RPMI8226 (cell line): ENCODE results near the gene TRPV3.
"Not testable (repeated sequence)": the region's sequence is repeated elsewhere in the genome, so short reads cannot be mapped to it uniquely, and the experiment has no call there.

Experiments used
- DNase-seq: peaks from one replicate; pipeline ENCODE4 v3.0.0-alpha.2; 2015

TRPV3 gene

DNA sequence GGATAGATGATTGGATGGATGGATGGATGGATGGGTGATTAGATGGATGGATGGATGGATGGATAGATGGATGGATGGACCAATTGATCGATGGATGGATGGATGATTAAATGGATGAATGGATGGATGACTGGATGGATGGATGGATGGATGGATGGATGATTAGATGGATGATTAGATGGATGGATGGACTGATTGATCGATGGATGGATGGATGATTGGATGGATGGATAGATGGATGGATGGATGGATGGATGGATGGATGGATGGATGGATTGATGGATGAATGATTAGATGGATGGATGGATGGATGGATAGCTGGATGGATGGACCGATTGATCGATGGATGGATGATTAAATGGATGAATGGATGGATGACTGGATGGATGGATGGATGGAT, 38.1 kb downstream of the TRPV3 start:
- not testable (repeated sequence) for DNase-seq

GRCh38 chr17:3514873-3515272, 42.7 kb downstream of the TRPV3 start:
- DNase-seq: no peak

DNA sequence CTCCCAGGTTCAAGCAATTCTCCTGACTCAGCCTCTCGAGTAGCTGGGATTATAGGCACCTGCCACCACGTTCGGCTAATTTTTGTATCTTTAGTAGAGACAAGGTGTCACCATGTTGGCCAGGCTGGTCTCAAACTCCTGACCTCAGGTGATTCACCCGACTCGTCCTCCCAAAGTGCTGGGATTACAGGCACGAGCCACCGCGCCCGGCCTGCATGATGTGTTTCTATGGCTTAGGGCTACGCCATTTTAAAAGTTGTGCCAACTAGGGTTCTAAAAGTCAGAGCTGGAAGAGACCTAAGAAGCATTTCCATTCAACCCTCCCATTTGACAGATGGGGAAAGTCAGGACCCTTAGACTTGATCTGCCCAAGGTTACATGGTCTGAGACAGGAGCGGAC, 43.4 kb downstream of the TRPV3 start:
- not testable (repeated sequence) for DNase-seq

GRCh38 chr17:3513305-3514035, 44.1 kb downstream of the TRPV3 start:
- no peak for DNase-seq

DNA sequence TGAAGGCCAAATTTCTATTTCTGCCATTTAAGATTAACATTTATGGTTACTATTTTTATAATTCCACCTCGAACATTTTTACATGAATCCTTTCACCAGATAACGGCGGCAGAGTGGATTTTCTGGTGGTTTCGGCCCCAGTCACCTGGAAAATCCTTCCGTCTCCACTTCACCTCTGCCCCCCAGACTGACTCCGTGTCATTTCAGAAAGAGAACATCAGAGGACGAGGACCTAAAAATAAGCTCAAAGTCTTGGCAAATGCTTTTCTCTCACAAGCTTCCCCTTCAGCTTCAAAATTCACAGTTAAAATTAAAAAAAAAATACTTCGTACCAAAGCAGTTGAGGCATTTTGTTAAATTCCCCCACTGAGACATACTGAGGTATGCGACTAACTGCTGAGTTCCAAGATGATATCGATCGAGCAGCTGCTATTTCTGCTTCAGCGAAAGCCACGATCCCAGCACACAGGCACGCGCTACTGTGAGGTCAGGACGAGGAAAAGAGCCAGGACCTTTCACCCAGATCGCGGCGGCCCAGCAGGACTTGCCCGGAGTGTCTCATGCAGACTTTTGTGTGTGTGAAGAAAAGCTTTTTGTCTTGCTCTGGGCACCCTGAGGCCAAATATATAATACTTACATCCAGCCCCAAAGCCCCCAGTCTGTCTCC, 45.0 kb downstream of the TRPV3 start:
- DNase-seq: no peak

GRCh38 chr17:3511852-3512504, 45.6 kb downstream of the TRPV3 start:
- no peak for DNase-seq

DNA sequence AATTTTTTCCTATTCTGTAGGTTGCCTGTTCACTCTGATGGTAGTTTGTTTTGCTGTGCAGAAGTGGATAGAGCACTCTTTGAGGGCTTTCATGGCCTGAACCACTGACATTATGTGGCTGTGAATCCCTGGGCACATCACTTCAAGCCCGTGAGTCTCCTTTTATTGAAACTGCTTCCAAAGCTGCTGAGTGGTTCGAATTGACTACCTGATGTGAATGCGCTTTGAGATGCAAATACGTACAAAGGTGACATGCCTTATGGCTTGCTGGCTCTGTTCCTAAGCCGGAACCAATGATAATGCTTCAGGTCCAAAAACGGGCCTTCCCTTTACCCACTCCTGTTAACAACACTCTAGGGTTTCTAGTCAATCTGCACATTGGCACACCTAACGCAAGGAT, 47.5 kb downstream of the TRPV3 start:
- no peak for DNase-seq

GRCh38 chr17:3507869-3508268, 49.7 kb downstream of the TRPV3 start:
- DNase-seq: no peak

- DNase-seq: no peak
These were observed 50.5 kb downstream of the TRPV3 start for GRCh38 chr17:3507071-3507470.

GRCh38 chr17:3506054-3506453, 51.6 kb downstream of the TRPV3 start:
- DNase-seq: no peak

DNA sequence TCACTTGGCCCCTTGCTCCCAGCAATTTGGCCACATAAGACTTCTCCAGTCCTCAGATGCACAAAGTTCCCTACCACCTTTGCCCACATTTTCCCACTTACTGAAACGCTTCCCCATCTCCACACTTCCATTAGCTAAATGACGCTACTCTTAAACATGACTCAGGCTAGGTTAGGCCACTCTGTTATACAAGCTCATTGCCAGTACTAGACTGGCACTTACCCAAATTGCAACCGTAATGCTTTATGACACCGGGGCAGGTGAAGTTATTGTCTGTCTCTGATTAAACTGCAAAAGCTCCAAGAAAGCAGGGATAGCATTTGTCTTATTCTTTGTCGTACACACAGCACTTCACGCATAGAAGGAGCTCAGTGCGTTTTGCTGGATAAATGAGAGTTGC, 52.6 kb downstream of the TRPV3 start:
- DNase-seq: no peak

GRCh38 chr17:3503285-3503684, 54.3 kb downstream of the TRPV3 start:
- no peak for DNase-seq

DNA sequence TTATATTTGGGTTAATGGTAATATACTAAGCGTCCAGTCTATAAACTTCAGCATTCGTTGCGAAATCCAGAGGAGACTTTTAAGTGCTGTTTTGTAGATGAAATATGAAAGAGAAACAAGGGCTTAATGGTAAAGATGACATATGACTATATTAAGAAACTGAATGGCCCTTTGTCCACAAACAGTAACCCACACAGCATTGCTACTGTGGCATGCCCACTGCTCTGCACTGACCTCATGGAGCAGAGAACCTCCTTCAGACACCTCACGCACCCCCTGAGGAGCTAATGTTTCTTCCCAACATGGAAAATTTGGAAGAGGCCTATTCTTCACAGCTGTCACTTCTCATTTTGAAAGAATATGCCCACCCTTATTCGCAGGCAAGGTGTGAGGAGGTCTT, 55.1 kb downstream of the TRPV3 start:
- DNase-seq: no peak

GRCh38 chr17:3501344-3501743, 56.3 kb downstream of the TRPV3 start:
- no peak for DNase-seq

DNA sequence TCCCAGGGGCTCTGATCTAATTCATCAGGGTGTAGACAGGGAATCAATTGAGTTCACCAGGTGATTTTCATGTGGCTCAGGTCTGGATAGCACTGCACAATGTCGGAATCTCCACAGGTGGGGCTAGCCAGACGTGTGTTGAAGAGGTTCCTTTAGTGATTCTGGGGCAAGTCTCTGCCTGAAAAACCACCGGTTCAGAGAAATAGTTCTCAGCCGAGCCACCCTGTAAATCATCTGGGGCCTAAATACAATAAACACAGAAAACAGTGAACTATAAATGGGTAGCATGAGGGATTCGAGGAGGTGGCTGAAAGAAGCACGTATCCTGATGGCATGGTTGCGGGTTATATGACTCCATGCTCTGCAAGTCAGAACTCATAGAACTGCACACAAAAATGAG, 60.5 kb downstream of the TRPV3 start:
- no peak for DNase-seq

DNA sequence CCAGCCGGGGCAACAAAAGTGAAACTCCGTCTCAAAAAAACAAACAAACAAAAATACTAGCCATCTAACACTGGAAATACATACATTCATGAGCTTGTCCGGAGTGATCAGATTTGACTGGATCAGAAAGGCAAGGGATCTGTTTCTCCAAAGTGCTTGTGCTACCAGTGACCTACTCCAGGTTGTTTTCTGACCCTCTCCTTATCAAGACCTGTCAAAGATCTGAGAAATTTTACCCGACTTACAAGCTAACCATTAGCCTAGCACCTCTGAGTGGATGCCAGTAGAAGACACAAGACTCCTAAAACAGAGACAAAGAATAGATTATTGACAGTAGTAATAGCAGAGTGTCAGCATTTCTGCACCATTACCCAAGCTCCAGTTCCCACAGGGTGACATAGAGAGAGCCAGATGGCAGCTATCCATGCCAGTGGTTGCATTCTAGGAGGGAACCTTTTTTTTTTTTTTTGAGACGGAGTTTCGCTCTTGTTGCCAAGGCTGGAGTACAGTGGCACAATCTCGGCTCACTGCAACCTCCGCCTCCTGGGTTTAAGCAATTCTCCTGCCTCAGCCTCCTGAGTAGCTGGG, 72.0 kb downstream of the TRPV3 start:
- peak; percentile 31 for DNase-seq

DNA sequence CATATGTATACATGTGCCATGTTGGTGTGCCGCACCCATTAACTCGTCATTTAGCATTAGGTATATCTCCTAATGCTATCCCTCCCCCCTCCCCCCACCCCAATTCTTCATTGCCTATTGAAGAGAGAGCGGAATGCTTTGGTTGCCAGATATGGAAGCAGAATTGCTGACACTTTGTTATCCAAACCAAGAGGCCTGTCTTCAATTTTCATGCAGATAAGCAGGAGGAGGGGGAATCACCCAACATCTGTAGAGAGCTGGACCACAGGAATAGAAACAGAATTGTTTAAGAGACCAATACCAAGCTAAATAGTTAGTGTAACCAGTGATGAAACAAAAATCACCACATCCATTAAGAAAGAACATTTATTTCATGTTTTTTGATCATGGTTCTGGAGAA, 74.8 kb downstream of the TRPV3 start:
- no peak for DNase-seq

DNA sequence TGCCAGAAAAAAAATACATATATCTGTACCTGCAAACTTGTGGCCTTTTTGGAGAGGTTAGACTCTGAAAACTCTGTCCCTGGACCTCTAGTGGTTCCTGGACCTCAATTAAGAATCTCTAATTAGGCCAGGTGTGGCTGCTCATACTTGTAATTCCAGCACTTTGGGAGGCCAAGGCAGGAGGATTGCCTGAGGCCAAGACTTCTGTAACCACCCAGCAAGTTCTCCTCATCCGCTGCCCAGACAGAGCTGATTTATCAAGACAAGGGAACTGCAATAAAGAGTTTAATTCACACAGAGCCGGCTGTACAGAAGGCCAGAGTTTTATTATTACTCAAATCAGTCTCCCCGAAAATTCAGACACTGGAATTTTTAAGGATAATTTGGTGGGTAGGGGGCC, 77.6 kb downstream of the TRPV3 start:
- DNase-seq: no peak

DNA sequence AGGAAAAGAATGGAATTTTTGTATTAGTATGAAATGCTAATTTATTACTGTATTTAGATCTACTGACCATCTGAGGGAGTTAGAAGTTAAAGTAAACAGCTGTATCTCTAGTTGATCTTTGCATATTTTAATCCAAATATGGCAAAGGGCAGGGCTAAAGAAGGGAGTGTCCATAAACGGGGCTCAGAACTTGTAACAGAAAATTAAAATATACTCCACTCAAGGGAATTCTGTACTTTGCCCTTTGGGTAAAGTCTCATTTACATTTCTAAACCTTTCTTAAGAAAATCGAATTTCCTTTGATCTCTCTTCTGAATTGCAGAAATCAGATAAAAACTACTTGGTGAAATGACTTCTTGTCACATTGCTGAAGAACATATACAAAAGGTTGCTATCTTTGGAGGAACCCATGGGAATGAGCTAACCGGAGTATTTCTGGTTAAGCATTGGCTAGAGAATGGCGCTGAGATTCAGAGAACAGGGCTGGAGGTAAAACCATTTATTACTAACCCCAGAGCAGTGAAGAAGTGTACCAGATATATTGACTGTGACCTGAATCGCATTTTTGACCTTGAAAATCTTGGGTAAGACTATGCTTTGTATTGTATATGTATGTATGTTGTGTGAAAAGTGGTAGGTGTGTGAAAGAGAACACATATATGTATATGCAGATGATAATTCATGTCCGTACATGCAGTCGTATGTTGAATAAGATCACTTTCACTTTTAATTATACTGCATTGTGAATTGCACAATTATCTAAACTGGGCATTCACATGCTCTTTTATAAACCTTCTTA, 81.6 kb downstream of the TRPV3 start, which contains the start of gene ASPA:
TSS of gene ASPA (plus strand) at position 186 of the 799 bp plus-strand sequence. CDS start at position 349, 163 bp downstream.
- no peak for DNase-seq

DNA sequence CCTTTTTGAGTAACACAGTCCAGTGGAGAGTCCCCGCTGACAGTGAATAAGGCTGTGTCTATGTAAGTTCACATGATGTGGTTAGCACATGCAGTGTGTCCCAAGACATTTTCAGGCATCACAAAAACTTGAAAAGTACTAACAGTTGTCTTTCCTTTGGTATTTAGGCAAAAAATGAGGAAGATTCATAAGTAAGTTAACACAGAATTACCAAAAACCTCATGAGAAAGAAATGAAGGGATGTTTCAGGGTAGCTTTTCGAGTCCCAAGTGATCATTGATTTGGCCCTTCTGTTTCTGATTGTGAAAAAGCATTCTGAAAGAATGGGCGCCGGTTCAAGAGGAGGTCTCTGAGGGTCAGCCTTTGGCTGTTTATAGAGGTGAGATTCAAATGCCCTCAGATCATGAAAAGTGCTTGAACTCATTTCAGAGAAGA, 82.3 kb downstream of the TRPV3 start:
- no peak for DNase-seq

GRCh38 chr17:3474212-3474611, 83.4 kb downstream of the TRPV3 start:
- DNase-seq: peak; percentile 41

- DNase-seq: no peak
These were observed 85.5 kb downstream of the TRPV3 start for GRCh38 chr17:3472137-3472536.

DNA sequence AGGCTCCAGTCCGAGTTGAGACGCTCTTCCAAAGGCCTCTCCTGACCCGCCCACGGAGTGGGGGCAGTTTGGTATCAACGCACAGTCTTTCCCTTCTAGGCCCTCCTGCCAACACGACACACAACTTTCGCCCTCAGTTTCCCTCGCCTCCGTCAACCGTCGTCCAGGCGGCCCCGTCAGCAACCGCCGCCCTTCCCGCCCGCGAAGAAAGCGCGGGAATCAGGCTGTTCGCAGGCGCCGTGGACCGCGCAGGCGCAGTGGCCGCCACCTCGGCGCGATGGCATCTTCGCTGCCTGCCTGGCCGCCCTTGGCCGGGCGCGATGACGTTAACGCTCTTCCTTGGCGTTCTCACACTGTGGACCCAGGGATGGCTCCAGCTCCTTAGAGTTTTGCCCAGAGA, 86.0 kb downstream of the TRPV3 start, which contains the start of gene SPATA22:
TSS of gene SPATA22 (minus strand) at position 221 of the 400 bp plus-strand sequence. CDS start 2,494 bp downstream, outside the sequence.
- DNase-seq: no peak
